K562 (cell line): Measurements from ENCODE around the gene PLCG2.

Experiments used
- CBX1 ChIP-seq: sonication (generic); IDR thresholded peaks from 2 replicates; pipeline ENCODE4 v1.6.1; 2016; ENCODE audit warnings: antibody characterized with exemption, low read depth, mild to moderate bottlenecking
- CTCF ChIP-seq, 3 experiments: IDR thresholded peaks in 2 of 3; conservative IDR thresholded peaks in 1 of 3; 2 replicates each; pipeline ENCODE4 v1.5.1; 2011 to 2012; ENCODE audit warnings: low read length in 3 of 3, mild to moderate bottlenecking in 3 of 3, control low read depth in 2 of 3, improper control_type of control experiment in 1 of 3, inconsistent platforms in 1 of 3, low read depth in 1 of 3, mixed read lengths in 1 of 3, moderate library complexity in 1 of 3; ENCODE audit not compliant: insufficient read depth in 2 of 3
- POLR2AphosphoS2 ChIP-seq: IDR thresholded peaks from 2 replicates; pipeline ENCODE4 v1.6.1; 2012; ENCODE audit warnings: low read length, improper control_type of control experiment
- ZNF3 ChIP-seq: fragments of 250-450 bp; sonication (Bioruptor Pico); IDR thresholded peaks from 2 replicates; pipeline ENCODE4 v1.5.0; 2021; ENCODE audit warnings: mild to moderate bottlenecking, moderate library complexity

- no peak for TF ChIP-seq POLR2AphosphoS2
- TF ChIP-seq ZNF3, result no peak
- TF ChIP-seq CBX1, result no peak
- TF ChIP-seq CTCF (IDR thresholded peaks at IDR 0.05 in 2 of 3, conservative IDR thresholded peaks at IDR 0.05 in 1 of 3; ENCODE audit: insufficient read depth in 2 of 3, low read depth in 1 of 3, low read length in 3 of 3), result no peak
Observed at GRCh38 chr16:82007189-82007588, 228.1 kb downstream of the PLCG2 start.
